ENCODE measurements around the gene INO80C.

GRCh38 chr18:35500113-35500512 lies 2.4 kb upstream of the INO80C start:
- TF ChIP-seq CTCF (IDR thresholded peaks at IDR 0.05) (no peak), POLR2A (IDR thresholded peaks at IDR 0.05) (no peak)

Measured in tibial nerve (tissue), 3 donors.